Stimulated activated CD8-positive, alpha-beta memory T cell treated with anti-CD3 and anti-CD28 coated beads, Interleukin-12 subunit alpha, Interleukin-12 subunit beta, amount 100 ng/mL, for 1 hour (primary cell): Measurements from ENCODE around the gene TPMT.
"Not testable (repeated sequence)": the region's sequence is repeated elsewhere in the genome, so short reads cannot be mapped to it uniquely, and the experiment has no call there.

Experiments
- DNase-seq: peaks from one replicate; pipeline ENCODE4 v3.0.0-alpha.2; 2020; ENCODE audit warnings: low read depth

Gene TPMT

DNA sequence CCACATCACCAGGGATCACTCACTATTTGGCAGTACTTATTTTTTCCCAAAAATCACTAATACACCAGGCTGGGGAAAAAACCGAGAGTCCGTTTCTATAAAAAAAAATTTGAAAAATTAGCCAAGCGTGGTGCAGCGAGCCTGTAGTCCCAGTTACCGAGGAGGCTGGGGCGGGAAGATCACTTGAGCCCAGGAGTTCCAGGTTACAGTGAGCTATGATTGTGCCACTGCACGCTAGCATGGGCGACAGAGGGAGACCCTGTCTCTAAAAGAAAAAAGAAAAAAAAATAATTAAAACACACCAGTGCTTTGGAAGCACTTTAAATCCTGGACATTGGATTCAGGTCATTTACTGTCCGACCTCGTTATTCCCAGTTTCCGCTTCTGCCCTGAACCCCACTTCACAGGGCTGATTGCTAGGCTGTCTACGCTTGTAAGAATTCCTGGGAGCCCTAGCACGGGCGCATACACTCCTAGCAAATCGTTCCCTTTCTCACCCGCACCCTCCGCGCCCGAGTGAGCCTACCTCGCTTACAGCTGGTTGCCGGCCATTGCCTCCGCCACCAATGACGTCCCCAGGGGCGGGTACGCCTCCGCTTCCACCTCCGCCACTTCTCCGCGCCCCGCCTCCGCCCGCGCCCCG lies at the start of gene TPMT:
Gene TPMT, minus strand, starts transcription at position 571 of the 643 bp plus-strand sequence. CDS start 5,950 bp downstream, outside the sequence.
- DNase-seq: no peak

DNA sequence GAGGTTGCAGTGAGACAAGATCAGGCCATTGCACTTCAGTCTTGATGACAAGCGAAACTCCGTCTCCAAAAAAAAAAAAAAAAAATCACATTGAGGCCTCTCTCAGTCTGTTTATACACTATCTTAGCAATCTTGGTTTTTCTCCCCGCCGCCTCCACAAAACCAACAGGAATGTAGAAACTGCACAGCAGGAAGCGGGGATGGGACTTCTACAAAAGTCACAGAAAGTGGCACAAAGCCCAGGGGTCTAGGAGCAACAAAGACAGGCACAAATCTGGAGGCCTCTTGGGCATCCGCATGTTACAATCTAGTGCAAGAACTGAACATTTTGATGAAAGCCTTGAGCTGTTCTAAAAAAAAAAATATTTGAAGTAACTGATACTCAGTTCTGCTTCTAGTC lies 48.9 kb upstream of the TPMT start:
- no peak for DNase-seq

DNA sequence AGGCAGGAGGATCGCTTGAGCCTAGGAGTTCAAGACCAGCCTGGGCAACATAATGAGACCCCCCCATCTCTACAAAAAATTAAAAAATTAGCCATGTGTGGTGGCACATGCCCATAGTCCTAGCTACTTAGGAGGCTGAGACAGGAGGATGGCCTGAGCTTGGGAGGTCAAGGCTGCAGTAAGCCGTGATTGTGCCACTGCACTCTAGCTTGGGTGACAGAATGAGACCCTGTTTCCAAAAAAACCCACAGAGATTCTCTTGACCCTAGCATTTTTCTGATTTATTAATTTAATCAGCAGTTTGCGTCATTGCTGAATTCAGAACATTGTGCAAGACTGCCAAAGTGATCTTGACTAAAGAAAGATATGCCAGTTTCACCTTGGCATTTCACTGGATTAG lies 37.1 kb upstream of the TPMT start:
- DNase-seq: no peak

DNA sequence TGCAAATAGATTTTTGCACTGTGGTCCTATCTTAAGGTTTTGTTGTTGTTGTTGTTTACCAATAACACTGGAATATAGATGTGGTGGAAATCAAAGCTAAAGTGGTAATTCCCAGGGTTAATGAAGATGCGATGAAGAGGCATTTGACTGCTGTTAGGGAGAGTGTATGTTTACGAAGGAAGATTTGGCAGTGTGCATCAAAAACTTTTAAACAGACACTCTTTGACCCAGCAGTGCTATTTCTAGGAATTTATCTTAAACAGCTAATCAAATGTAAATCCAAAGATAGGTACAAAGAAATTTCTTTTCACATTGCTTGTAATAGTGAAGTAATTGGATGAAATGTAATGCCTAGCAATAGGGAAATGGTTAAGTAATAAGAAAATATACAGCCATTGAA lies 34.3 kb upstream of the TPMT start:
- DNase-seq: no peak

DNA sequence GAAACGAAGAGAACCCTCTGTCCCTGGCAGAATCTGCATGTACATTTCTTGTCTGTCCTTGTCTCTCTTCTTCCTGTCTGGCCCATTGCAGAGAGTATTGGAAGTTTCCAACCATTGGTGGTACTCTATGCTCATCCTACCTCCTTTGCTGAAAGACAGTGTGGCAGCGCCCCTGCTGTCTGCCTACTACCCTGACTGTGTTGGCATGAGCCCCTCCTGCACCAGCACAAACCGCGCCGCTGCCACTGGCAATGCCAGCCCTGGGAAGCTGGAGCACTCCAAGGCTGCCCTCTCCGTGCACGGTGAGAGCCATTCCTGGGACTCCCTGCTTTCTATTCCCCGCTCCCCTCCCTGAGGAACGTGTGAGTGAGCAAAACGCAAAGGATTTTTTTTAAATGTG lies 32.8 kb upstream of the TPMT start:
- no peak for DNase-seq

DNA sequence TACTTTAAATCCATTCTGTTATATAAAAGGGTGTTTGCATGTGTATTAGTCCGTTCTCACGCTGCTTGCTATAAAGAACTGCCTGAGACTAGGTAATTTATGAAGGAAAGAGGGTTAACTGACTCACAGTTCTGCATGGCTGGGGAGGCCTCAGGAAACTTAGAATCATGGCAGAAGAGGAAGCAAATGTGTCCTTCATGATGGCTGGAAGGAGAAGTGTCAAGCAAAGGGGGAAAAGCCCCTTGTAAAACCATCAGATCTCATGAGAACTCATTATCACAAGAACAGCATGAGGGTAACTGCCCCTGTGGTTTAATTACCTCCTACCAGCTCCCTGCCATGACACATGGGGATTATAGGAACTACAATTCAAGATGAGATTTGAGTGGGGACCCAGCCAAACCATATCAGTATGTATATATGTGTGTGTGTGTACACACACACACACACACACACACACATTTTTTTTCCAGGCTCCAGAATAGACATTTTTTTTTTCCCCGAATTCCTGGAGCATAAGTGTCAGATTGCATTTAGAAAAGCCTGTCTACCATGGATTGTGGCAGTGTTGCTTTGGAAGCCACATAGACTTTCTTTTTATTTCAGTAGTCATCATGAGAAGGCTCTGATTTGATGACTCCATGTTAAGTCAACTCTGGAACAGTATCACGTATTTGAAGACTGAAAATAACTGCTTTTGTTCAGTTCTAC lies 31.8 kb upstream of the TPMT start:
- no peak for DNase-seq

DNA sequence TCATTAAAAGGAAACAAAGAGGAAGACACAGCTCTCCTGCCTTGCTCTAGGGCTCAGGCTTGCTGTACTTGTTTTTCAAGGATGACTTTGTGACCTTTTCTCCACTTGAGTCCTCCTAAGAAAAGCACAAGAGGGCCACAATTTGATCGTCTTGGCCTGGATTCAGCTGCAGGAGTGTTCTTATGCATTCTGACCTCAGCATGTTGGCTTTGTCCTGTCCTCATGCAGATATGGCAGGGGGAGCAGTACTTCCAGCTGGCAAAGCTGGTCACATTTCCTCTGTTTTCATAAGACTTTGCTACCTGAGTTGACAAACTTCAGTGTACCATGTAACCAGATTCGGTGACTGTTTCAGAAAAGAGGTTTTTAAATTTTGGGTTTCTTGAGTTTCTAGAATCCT lies 31.2 kb upstream of the TPMT start:
- DNase-seq: no peak

DNA sequence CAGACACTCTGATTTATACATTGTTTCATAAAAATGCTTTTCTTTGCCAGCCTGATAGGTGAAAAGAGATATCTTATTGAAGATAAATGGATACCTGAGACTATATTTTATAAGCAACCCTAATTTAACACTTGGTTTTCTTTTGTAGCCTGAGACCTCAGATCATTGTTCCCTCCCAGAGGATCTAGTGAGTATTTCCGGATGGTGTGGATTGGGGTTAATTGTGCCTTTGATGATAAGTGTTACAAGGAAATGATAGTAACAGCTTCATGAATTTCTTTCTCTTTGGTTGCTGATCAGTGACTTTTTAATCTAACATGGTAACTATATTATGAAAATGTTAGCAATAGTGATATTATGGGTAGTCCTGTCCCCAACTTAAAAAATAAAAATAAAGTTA lies 30.7 kb upstream of the TPMT start:
- DNase-seq: no peak

DNA sequence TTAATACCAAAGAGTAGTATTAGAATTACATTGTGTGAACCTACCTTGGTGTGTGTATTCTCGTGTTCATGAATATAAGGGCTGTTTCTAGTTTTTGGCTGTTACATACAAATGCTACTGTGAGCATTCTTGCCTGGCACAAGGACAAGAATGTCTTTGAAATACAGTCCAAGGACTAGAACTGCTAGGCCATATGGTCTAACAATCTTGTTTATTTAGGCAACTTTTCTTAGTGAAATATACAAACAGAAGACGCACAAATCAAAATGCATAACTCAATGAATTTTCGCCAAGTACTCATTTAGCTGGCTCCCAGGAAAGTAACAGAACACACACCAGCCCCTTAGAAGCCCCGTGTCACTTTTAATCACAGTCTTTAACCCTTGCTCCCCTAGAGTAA lies 28.9 kb upstream of the TPMT start:
- no peak for DNase-seq

DNA sequence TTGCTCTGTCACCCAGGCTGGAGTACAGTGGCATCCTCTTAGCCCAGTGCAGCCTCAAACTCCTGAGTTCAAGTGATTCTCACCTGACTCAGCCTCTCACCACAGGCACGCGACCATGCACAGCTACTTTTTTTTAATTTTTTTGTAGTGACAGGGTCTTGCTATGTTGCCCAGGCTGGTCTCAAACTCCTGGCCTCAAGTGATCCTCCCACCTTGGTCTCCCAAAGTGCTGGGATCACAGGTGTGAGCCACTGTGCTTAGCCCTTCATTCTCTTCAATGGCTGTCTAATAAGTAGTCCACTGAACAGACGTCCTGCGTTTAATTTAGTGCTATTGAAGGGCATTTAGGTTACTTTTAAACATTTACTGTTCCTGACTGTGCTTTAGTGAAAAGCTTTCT lies 27.7 kb upstream of the TPMT start:
- DNase-seq: no peak

DNA sequence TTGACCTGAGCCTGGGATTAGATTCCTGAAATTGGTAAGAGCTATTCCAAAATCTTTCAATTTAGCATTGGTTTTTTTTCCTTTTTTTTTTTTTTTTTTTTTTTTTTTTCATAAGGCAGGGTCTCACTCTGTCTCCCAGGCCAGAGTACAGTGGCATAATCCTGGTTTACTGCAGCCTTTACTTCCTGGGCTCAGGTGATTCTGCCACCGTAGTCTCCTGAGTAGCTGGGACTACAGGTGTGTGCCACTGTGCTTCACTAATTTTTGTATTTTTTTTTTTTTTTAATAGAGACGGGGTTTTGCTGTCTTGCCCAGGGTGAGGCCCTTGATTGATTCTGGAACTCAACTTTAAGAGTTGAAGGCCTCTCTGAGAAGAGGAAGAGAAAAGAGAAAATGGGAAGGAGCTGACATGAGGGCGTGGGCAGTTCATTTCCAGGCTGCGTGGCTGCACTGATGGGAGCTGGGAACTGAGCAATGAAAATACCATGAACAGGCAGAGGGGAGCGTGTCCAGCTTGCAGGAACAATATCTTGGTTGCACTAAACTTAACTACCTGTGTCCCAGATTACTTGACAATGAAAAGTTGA lies 25.0 kb upstream of the TPMT start:
- DNase-seq: no peak

DNA sequence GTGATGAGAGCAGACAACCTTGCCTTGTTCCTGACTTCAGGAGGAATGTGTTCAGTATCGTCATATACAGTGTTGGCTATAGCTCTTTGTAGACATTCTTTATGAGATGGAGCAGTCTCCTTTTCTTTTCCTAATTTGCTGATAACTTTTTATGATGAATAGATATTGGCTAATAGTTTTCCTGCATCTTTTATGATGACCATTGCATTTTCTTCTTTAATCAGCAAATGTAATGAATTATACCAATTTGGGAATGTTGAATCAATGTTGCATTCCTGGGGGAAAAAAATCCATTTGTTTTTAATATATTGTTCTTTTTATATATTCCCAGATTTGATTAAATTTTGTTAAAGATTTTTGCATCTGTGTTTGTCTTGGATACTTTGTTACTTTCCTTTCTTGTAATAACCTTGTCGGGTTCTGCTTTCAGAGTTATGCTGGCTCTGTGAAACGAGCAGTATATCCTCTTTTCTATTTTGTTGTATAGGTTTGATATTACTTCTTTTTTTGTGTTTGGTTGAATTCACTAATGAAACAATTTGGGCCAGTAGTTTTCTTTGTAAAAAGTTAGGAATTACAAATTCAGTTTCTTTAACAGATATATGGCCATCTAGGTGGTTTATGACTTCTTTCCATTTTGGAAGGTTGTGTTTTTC lies 24.2 kb upstream of the TPMT start:
- no peak for DNase-seq

DNA sequence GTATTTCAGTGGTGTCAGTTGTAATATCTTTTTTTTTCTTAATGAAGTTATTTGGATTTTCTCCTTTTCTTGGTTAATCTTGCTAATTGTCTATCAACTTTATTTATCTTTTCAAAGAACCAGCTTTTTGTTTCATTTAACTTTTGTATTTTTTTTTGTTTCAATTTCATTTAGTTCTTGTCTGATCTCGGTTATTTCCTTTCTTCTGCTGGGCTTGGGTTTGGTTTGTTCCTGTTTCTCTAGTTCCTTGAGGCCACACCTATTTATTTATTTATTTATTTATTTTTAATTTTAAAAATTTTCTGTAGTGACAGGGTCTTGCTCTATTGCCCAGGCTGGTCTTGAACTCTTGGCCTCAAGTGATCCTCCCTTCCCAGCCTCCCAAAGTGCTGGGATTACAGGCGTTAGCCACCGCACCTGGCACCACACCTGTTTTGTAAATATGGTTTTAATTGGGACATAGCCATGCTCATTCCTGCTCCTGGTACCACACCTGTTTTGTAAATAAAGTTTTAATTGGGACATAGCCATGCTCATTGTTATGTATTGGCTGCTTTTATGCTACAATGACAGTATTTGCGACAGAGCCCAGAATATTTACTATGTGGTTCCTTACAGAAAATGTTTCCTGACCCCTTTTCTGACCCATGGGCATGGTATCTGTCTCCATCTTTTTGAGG lies 22.5 kb upstream of the TPMT start:
- no peak for DNase-seq

DNA sequence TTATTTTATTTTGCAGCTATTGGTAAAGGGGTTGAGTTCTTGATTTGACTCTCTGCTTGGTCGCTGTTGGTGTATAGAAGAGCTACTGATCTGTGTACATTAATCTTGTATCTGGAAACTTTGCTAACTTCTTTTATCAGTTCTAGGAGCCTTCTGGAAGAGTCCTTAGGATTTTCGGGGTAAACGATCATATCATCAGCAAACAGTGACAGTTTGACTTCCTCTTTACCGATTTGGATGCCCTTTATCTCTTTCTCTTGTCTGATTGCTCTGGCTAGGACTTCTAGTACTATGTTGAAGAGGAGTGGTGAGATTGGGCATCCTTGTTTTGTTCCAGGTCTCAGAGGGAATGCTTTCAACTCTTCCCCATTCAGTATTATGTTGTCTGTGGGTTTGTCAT lies 21.3 kb upstream of the TPMT start:
- DNase-seq: not testable (repeated sequence)

DNA sequence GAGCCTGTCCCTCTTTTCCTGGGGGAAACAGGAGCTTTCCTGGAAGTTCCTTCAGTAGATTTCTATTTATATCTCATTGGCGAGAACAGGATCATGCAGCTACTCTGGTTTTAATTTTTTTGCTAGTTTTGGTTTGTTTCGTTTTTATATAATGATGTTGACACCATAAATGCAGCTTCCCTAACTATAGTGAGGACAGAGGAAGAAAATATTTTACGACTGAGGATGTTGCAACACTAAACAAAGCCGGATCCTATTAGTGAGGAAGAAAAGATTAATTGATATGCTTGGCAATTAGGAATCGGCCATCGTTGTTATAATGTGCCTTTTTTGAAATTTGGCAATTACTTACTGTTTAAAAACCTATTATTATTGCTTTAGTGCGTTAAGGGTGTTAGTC lies 17.0 kb upstream of the TPMT start:
- DNase-seq: no peak

DNA sequence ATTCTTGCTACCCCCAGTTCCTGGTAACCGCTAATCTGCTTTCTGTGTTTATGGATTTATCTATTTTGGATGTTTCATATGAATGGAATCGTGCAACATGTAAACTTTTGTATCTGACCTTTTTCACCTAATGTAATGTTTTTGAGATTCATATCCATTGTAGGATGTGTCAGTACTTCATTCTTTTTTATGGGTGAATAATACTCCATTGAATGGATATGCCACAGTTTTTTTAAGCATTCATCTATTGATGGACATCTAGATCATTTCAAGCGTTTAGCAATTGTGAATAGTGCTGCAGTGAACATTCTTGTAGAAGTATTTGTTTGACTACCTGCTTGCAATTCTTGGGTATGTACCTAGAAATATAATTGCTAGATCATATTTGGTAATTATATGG lies 13.4 kb upstream of the TPMT start:
- DNase-seq: no peak

DNA sequence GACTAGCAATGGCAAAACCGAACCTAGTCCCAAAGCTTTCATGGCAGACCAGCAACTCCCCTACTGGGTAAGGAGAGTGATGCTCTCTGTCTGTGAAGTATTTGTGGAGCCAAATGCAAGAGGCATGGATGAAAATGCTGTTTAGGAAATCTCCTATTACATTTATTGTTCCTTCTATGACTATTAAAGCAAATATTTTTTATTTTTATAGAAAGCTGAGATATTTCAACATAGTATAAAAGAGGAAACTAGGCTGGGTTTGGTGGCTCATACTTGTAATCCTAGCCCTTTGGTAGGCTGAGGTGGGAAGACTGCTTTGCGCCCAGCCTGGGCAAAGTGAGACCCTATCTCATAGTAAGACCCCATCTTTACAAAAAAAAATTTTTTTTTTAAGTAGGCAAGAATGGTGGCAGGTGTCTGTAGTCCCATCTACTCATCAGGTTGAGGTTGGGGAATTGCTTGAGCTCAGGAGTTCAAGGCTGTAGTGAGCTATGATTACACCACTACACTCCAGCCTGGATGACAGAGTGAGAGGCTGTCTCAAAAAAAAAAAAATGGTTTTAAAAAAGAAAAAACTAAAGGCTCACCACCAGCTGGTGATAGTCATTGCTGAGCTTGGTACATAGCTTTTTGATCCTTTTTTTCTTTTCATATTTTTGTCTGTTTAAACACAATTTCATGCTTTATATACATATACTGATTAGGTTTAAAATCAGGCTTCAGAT lies 11.6 kb upstream of the TPMT start:
- no peak for DNase-seq

DNA sequence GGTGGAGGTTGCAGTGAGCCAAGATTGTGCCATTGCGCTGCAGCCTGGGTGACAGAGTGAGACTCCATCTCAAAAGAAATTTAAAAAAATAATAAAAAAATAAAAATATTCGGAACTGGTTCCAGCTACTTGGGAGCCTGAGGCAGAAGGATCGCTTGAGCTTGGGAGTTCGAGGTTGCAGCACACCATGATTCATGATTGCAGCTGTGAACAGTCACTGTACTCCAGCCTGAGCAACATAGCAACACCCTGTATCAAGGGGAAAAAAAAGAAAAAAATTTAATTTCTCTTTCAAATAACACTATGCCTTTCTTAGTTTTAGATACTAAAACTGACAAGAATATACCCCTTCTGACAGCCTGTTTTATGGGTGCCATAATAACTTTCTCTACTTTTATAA lies 10.9 kb upstream of the TPMT start:
- DNase-seq: no peak

DNA sequence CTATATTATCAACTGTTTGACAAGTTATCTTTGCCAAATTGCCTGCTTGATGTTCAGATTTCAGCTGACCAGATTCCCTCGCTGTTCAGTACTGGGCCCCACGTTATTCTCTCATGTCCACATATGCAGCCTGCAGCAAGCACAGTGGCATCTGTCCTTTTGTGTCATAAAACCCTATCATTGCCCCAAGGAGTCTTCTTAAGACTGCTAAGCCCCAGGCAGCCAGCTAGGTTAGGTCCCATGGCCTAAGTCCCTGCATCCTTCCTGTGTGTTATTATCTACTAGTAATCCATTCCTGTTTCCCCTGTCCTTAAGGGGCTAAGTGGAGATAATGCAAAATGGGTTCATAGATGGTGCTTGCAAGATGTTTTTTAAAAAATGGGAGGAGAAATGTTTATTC lies 7.5 kb upstream of the TPMT start:
- DNase-seq: no peak

DNA sequence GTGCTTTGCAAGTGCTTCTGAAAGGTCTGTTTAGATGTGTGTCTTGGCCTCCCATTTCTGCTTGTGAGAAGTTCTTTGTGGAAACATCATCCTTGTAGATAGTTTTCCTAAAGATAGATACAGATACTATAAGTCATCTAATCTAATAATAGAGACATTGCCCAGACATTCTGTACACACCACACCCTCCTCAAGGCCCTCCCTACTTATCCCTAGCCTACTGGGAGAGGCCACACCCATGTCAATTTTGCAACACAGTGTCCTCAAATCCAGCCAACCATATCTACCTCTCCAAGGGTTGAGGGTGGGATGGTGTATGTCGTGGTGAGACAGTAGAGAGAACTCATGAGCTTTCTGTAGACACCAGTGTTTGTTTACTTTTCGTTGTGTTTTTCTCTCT lies 6.6 kb upstream of the TPMT start:
- no peak for DNase-seq

DNA sequence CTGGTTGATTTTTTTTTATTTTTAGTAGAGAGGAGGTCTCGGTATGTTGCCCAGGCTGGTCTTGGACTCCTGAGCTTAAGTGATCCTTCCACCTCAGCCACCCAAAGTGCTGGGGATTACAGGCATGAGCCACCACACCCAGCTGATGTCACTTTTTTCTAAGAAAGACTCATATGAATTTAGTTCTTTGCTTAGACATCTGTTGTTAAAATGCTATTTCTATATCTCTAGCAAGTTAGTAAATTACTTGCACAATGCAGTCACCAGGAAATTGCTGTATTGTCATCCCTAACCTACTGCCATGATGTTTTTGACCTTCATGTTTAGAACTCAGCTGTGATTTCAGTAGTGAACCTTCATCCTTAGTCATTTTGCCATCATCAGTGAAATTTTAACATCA lies 6.0 kb upstream of the TPMT start:
- no peak for DNase-seq

DNA sequence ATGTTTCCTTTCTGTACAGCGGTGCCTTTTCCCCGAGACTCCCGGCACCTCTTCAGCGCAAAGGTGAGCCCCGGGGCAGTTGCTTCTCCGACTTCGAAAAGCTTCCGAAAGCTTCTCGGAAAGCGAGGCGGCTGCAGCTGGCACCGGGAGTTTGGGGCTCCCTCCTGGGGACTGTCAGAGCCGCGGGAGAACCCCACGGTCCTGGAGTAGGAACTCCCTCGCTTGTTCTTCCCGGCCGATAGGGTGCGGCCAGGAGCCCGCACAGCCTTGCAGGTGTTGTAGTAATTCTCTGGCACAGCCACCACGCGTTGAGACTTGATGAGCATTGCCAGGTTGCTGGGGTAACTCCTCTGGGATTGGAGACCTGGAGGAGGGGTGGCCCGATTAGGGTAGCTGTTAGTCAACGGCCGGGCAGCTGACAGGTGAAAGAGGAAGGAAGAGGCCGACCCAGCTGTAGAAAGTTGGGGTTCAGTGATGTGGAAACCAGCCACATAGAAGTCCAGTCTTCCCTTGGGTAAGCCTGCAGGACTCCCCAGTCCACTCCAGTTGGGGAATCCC lies 1.1 kb upstream of the TPMT start:
- peak; percentile 28 for DNase-seq
